Epidermal melanocyte (primary cell): ENCODE measurements around the gene GADL1.

Experiments
- DNase-seq: peaks from one replicate; pipeline ENCODE4 v3.0.0; 2011; ENCODE audit warnings: low spot score; ENCODE audit not compliant: insufficient read length

GADL1 gene

GRCh38 chr3:30677347-30677685, 217.1 kb downstream of the GADL1 start:
- no peak for DNase-seq

DNA sequence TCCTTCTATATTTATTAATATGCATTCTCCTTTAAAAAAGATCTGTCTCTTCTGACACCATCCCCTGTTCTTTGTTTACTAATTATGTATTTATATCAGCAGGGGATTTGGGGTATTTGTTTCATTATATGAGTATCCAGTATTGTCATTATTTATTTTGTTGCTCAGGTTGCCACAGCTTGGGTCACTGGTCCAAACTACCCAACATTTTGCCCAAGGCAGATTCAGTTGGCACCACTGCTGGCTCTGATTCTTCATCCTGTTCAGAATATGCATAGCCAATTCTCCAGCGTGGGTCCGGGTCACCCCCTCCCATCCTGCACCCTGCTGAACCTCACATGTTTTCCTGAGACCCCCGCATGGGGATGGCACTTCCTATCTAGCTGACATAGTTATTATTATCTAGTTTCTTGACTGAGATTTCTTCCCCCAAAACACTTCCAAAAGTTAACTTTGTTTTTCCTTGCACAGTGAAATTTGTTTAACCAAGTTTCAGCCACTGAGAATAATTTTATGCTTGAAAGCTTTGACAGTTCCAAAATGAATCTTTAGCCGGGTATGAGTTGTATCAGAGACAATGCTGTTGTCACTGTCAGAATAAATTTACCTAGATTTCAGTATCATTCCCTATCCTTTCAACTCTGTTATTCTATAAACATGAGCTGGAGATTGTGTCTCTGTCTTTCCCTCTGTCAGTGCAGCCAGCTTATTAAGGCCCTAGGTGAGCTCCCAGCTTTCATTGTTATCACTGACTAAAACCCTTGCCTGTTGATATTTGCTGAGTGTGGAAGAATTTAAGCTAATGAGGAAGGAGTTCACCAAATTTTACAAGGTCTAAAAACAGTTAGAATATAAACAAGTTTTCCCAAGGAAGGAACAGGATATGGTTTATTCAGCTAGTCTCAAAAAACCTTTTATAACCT, 217.8 kb downstream of the GADL1 start:
- no peak for DNase-seq
